GM21529 (cell line): Measurements from ENCODE around the gene TMEM269.
A peak's percentile ranks its signal among the peaks of the same experiment; 100 is the strongest.

Source experiments
- ATAC-seq: cut with Tn5 transposase; IDR thresholded peaks from one replicate; pipeline ENCODE4 v1.9.1; 2021; ENCODE audit not compliant: unreplicated experiment

TMEM269 gene

DNA sequence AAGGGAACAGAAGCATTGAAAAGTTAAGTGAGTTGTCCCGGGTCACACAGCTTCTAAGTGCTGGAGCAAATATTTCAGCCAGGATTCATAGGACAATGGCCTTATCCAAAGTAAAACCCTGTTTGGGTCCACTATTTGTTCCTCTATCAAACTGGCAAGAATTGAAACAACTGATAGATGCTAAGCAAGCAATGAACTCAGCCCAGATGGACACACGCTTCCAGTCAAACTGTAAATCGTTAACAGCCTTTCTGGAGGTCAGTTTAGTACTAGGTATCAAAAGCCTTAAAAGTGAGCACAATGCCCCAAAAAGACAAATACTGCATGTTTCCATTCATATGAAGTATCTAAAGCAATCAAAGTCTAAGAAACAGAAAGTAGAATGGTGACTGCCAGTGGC, 33.2 kb downstream of the TMEM269 start:
- no peak for ATAC-seq

DNA sequence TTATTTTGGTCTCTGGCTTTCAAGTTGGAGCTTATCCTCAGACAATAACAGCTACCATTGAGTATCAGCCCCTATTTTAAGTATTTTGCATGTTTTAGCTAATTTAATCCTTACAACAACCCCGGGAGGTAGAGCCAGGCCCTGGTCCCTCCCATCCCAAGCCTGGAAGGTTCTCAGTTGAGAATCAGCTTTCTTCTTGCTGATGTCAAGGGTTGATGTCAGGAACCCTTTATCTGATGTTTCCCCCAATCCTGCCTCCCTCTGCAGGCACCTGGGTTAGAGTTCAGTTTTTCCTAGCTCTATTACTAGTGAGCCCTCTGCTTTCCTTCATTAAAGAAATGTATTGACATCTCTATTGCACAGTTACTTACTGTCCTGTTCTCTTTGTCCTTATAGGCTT, 36.0 kb downstream of the TMEM269 start:
- ATAC-seq: no peak

DNA sequence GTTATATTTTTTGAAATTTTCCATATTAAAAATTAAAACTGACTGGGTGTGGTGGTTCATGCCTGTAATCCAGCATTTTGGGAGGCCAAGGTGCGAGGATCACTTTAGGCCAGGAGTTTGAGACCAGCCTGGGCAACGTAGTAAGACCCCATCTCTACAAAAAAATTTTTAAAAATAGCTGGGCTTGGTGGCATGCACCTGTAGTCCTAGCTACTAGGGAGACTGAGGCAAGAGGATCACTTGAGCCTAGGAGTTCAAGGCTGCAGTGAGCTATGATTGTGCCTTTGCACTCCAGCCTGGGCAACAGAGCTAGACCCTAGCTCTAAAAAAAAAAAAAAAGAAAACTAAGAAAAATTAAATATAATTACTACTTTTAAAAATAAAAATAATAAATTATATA, 36.9 kb downstream of the TMEM269 start:
- no peak for ATAC-seq

DNA sequence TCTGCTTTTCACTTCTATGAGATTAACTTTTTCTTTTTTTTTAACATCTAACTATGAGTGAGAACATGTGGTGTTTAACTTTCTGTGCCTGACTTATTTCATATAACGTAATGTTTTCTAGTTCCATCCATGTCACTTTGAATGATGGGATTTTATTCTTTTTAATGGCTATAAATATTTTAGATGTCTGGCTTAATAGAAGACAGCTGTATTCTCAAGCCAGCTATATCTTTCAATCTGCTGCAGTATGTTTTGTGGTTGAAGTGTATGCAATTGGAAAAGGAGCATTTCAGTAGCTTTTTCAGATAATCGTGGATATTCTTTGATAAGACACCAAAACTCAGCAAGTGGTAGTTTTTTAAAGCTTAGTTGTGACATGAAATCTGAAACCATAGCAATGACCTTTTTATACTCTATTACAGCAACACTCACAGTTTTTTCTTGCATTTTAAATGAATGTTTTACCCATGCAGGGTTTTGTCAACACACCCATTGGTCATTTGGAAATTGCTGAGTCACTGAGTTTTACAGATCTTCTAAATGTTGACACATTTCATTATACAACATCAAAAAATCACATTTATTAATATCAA, 38.1 kb downstream of the TMEM269 start:
- no peak for ATAC-seq

DNA sequence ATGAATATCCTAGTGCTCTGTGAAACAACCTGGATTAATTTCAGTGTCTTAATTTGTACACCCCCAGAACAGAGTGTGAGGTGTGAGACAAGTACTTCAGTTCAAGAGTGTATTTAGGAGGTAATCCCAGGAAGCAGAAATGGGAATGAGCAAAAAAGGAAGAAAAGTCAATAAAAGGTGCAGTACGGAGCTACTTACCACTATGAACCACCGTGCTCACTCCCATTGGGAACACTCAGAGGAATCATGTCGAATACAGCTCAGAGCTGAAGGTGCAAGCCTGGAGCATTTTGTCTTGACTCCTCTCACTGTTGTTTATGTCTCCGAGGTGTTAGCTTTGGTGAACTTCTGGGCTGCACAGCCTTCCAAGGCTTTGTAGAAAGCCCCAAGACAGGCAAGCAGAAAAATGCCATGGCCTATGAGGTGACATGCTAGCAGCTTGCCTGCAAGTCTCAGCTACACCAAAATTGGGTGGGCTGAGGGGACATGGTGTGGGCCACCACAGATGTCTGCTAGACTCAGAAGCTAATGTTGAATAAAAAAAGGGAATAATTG, 39.8 kb downstream of the TMEM269 start:
- ATAC-seq: no peak

DNA sequence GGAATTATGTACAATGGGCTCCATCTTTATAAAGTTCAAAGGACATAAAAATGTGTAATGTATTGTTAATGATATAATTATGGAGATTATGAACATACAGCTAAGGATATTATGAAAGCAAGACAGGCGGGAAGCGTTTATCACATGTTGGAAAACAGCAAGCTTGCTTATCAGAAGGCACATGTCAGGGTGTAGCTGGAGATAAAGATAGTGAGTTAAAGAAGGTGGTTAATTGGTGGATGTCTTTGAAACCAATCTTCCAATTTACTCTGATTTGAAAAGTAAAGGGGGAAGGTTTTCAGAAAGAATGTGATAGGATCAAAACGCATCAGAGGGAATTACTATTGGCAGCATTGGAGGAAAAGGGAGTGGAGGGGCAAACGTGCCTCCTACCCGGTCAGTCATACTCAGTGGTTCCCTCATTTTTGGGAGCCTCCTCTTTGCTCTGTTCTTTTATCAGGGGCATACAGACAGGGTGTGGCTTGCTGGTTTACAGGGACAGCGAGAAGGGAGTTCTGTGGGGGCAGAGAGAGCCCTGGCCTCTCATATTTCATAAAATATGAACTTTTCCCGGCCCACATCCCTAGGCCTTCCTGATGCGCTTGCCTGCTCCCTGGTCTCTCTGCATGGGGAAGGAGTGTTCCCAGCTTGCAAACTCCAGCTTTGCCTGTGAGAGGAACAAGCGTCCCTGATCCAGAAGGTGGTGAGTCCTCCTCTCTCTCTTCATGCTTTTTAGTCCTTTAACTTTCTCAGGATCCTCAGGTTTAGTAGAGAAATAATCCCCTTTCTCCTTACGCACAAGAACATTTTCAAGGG, 40.5 kb downstream of the TMEM269 start:
- no peak for ATAC-seq

DNA sequence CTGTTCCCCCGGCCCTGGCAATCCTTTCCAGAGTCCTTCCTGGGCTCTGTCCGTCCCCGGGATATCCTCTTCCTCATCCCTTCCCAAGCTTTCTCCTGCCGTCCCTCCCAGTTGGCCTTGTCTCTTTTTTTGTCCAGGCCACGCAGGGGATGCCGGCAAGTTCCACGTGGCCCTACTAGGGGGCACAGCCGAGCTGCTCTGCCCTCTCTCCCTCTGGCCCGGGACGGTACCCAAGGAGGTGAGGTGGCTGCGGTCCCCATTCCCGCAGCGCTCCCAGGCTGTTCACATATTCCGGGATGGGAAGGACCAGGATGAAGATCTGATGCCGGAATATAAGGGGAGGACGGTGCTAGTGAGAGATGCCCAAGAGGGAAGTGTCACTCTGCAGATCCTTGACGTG, 45.8 kb downstream of the TMEM269 start:
- ATAC-seq: no peak

DNA sequence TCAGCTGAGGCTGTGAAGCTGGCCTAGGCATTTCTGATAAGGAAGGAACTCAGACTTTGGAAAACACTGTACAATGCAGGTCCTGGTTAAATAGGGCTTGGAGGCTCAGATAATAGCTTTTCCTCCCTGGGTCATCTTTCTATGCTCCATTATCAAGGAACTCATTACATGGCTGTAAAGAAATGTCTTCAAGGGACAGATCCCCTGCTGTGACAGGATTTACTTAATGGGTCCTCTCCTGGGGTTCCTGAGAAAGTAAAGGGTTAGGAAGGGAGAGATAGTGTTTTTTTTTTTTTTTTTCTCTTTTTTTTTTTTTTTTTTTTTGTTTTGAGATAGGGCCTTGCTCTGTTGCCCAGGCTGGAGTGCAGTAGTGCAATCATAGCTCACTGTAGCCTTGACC, 46.5 kb downstream of the TMEM269 start:
- ATAC-seq: no peak

DNA sequence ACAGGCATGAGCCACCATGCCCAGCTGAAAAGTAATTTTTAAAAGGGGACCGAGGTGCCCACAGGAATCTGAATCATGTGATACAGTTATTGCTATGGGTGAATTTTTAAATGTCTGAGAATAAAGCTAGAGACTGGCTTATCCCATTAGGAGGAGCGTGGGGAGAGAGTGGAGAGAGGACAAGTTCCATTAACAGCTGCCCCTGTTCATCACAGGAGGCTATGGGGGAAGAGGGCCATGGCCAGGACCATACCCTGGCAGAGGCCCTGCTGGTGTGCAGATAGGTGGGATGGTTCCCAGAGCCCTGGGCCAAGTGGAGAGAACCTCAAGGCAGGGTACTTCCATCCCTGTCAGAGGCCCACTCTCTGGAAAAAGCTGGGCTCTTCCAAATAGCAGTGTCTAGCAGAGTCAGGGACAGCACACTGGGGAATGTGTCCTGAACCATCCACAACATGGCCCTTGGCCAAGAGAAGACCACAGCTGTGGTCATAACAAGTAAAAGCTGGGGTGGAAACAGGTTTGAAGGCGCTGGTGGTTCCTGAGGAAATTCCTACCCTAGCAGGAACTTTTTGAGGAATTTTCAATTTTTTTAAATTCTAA, 48.0 kb downstream of the TMEM269 start:
- ATAC-seq: no peak

DNA sequence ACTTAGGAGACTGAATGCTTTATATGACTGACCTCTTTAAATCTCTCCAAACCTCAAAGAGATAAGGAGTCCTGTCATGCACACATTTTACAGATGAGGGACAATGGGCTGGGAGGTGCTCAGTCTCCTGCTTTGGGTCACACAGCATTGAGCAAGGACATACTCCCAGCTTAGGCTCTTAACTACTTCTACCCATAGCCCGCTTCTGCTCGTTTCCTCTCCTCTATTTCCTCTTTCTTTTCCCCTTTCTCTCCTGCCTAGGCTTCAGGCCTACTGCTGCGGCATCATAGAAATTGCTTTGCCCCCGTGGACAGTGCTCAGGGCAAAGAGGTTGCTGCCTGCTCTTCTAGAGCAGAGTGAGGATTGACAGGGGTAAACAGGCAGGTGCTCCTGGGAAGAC, 49.2 kb downstream of the TMEM269 start:
- no peak for ATAC-seq

DNA sequence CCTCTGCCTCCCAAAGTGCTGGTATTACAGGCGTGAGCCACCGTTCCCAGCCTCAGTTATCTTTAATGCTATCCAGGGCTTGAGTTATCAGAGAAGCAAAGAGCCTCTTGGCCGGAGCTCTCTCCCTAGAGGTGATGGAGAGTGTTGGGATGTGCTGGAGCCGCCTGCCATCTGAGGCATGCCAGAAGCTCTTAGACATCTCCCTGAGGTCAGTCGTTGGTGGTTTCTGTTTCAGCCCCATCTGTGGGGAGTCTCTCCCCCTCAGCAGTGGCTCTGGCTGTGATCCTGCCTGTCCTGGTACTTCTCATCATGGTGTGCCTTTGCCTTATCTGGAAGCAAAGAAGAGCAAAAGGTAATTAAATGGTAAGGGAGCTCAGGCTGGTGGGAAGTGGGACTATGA, 50.0 kb downstream of the TMEM269 start:
- ATAC-seq: no peak

DNA sequence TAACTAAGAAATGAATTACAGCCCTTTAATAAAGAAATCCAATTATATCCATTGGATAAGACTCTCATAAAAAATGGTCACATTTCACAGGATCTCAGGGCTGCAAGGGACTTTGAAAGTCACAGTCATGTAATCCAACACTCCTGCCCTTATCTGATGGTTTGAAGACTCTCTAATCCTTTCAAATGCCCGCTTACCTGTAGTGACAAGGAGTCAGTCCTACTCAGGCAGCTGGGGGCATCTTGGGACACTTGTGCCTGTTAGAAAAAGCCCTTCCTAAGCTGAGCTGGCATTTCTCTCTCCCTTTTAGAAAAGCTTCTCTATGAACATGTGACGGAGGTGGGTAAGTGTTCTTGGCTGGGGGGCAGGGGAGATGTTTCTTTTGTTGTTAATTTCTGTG, 50.6 kb downstream of the TMEM269 start:
- no peak for ATAC-seq

DNA sequence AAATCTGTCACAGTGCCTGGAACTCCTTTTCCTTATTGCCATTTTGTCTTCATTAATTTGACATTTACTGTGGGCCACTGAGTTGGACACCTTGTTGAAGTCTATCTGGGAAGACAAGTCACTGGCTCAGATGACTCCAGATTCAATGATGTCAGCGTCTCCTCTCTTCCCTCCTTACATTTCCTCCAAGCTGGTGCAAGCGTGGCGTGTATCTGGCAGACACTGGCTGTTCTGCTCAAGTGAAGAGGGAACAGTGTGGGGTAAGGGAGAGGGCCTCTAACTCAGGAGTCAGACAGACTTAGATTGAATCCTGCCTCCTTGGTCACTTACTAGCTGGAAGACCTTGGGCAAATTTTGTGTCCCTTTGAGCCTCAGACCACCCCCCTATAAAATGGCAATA, 52.9 kb downstream of the TMEM269 start:
- ATAC-seq: no peak

DNA sequence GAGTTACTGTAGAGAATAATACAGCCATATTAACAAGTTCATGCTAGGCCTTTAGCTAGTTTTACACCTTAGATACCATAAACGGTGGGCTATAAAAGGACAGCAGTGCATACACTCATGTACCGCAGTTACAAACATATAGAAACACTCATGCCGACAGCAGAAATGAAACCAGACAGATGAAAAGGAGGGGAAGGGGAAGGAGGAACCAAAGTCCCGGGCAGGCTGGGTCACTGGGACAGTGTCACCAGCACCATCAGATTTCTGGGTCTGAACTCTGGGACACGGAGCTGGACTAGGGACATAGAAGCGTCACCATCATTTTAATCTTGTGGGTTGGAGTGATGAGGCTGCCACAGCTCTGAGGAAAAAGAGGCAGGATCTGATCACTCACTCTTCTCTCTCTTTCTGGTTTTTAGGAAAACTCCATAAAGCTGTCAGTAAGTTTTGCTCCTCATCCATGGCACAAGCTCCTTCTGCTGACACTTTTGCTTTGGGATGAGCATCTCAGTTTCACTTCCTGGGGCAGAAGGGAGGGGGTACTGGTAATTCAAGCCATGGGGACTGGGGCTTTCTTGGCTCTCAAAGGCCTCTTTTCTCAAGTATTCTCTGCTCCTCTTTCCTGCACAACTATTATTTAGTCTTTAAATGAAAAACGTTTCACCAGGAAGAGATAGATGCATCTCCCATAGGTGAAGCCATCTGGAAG, 53.8 kb downstream of the TMEM269 start:
- no peak for ATAC-seq

DNA sequence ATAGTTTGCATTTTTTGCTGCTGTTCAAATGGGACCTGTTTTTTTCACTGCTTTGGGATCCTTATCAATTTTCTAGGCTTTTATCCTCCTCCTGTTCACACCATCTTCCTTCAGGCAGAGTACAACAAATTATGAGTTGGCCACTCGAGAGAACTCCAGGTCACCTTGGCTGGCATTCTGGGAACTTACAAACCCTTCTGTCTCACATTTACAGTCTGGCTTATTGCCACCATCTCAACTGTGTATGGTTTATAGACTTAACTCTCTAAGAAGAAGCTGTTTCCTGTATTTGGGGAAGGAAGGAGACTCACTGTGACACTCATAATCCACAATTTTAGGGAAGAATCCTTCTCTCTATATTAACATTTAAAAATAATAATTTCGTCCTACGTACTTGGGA, 56.2 kb downstream of the TMEM269 start:
- ATAC-seq: no peak

DNA sequence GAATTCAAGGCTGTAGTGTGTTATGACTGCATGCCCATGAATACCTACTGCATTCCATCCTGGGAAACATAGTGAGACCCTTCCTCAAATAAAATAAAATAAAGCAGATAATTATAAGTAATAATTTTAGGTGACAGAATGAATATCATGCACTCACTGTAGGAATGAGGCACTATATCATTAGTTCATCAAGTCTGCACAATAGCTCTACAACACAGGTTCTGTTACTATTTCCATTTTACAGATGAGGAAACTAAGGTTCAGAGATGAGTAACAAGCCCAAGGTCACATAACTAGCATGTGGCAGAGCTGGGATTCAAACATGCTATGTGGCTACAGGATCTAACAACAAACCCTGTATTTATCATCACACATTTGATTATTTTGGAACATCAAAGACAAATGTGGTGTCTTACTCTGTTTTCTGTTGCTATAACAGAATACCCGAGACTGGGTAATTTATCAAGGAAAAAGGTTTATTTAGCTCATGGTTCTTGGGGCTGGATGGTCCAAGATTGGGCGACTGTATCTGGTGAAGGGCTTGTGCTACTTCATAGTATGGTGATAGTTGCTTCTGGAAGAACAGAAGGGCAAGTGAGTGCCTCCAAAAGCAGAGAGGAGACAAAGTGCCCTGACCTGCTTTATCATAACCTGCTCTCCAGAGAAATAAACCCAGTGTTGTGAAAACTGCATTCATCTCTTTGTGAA, 56.8 kb downstream of the TMEM269 start:
- ATAC-seq: no peak

DNA sequence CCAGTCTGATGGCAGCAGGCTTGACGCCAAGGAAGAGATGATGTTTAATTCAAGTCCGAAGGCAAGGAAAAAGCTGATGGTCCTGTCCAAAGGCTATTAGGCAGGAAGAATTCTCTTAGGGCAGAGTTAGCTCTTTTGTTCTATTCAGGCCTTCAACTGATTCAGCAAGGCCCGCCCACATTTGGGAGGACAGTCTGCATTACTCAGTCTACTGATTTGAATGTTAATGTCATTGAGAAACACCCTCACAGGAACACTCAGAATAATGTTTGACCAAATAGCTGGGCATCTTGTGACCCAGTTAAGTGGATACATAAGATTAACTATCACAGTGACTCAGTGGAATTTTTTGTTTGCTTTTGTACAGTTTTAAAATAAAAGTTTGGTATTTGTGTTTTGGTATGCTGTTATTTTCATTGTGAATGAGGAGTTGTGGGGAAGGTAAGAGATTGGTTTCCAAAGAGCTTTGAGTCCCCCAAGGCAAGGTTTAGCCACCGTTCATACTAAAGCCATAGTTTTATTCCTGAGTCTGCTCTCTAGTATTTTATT, 59.9 kb downstream of the TMEM269 start:
- no peak for ATAC-seq

DNA sequence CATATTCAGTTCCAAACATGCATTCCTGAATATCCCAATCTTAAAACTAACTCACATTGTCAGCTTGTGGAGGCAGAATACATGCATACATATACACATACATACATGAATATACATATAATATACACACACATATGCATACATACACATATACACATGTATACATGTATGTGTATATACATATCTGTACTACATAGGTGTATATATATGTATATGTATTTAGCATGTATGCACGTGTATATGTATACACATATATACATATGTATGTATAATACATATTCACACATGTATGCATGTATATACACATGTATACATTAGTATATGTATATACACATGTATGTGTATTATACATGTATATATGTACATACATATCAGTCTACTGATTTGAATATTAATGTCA, 60.4 kb downstream of the TMEM269 start:
- no peak for ATAC-seq

DNA sequence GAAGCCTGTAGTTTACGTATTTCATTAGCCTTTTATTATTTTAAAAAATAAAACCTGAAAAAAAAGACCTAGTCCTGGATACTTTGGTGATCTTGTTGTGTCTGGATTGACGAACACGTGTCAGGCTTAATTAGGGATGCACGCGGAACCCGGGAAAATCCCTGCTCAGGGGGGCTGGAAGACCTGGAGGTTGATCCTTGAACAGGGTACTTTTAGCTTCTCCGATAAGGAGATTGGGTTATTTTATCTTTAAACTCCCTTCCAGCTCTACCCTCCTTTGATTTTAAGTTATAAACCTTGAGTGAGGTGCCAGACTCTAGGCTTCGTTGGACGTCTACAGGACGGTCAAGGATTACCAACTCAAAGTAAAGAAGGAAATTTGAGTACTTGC, 61.1 kb downstream of the TMEM269 start:
- ATAC-seq: peak; percentile 18

DNA sequence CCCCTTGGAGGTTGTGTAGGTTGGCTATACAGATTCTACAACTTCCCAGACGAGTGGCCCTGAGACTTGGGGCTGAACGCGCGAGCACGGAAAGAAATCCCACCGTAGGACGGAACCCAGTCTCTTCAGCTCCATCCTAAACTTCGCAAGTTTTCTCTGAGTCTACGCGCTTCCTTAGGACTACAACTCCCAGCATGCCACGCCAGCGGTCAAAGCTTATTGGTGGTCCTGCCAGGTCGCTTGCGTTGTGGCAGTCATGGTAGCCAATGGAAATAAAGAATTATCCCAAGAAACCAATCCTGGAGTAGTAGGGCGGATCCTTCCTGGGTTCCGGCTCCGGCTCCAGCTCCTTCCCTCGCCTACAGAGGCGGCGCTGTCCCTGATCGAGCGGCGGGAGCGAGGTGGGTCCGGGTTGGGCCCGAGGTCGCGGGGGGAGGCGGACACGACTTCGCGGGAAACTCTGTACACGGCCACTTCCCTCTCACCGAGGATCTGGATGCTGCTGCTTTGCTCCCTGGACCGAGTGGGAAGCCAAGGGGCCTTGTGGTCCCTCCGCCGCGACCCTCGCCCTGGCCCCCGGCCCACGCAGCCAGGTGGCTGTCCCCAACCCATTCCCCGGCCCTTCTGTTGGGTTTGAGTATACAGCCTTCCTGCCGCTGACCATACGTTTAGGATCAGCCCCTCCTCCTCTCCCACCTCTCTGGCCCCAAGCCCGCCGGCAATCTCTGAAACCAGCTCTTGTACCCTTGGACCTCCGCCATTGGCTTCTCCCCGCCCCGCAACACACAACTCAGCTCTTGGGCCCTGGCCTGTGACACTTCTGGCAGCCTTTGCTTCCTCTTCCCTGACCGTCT, 61.7 kb downstream of the TMEM269 start, which contains the start of gene ZNF691:
Gene ZNF691 (plus strand): TSS at position 357 of the 854 bp plus-strand sequence. CDS start 3,046 bp downstream, outside the sequence.
- ATAC-seq: peak; percentile 89
